ENCODE results near the gene UMOD.

UMOD gene

DNA sequence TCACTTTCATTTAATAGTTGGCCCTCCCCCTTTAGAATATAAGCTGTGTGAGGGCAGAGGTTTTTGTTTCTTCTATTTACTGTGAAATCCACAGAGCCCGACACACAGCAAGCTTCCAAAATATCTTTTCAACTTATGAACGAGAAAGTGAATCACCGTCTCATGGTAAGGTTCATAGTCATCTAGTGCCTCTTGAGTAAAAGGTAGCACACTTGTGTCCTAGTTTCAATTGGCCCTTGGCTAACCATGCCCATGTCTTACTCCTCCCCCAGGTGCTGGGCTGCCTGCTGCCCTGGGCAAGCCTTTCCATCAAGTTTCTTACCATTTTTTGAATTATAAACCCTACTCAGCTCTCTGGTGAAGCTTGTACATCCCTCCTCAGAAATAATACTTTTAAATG is 12.8 kb downstream of the UMOD start:
- H3K27me3 ChIP-seq (ENCODE audit: insufficient read depth, low read length, poor library complexity): peaks cover 23% of the 10 kb centered on the region
- H3K9ac ChIP-seq (ENCODE audit: low read depth, low read length): no peak overlapping the region
- no peak overlapping the region for H3K4me2 ChIP-seq (ENCODE audit: insufficient read depth, low read length)
- TF ChIP-seq, protein P1, sequence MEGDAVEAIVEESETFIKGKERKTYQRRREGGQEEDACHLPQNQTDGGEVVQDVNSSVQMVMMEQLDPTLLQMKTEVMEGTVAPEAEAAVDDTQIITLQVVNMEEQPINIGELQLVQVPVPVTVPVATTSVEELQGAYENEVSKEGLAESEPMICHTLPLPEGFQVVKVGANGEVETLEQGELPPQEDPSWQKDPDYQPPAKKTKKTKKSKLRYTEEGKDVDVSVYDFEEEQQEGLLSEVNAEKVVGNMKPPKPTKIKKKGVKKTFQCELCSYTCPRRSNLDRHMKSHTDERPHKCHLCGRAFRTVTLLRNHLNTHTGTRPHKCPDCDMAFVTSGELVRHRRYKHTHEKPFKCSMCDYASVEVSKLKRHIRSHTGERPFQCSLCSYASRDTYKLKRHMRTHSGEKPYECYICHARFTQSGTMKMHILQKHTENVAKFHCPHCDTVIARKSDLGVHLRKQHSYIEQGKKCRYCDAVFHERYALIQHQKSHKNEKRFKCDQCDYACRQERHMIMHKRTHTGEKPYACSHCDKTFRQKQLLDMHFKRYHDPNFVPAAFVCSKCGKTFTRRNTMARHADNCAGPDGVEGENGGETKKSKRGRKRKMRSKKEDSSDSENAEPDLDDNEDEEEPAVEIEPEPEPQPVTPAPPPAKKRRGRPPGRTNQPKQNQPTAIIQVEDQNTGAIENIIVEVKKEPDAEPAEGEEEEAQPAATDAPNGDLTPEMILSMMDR (IDR thresholded peaks at IDR 0.05; ENCODE audit: borderline replicate concordance, extremely low read depth, low read length, poor library complexity, severe bottlenecking): no peak
- TF ChIP-seq EZH2 (IDR thresholded peaks at IDR 0.05; ENCODE audit: borderline replicate concordance, low read depth, low read length, severe bottlenecking): no peak
- H2AFZ ChIP-seq (ENCODE audit: low read depth, low read length): no peak overlapping the region
- no peak overlapping the region for H3K4me3 ChIP-seq (ENCODE audit: low read depth in 1 of 2, low read length in 2 of 2)
- H3K4me1 ChIP-seq (ENCODE audit: insufficient read depth, low read length): no peaks in the 10 kb centered on the region
- H3K36me3 ChIP-seq (ENCODE audit: insufficient read depth, low read length): no peaks in the 10 kb centered on the region
- no peak for ATAC-seq (ENCODE audit: insufficient read depth, low read depth)
- H3K9me3 ChIP-seq (ENCODE audit: insufficient read depth, low read length, severe bottlenecking): no peaks in the 10 kb centered on the region
- H4K20me1 ChIP-seq (ENCODE audit: insufficient read depth, low read length): no peaks in the 10 kb centered on the region
- H3K79me2 ChIP-seq (ENCODE audit: insufficient read depth, low read length): no peaks in the 10 kb centered on the region
- H3K27ac ChIP-seq (ENCODE audit: low read length): no peak overlapping the region
- no peak for DNase-seq

DNA sequence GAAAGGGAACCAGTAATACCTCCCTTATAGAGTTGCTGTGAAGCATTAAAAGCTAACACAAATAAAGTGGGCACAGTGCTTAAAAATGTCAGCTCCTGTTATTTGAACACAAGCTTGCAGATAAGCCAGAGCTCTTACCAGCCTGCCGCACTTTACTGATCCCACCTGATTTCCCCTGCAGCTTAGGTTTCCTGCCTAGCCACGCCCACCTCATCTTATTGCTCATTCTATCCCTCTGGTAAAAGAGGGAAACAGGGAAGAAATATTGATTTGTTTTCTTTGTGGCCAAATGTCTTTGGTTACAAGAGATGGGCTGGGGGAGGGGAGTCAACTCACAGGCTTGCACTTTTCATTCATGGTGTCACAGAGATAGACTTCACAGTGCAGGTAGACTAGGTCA is 15.6 kb downstream of the UMOD start:
- H3K4me1 ChIP-seq (ENCODE audit: insufficient read depth, low read length): no peaks in the 10 kb centered on the region
- DNase-seq: no peak
- H2AFZ ChIP-seq (ENCODE audit: low read depth, low read length): no peak overlapping the region
- no peak for TF ChIP-seq EZH2 (IDR thresholded peaks at IDR 0.05; ENCODE audit: borderline replicate concordance, low read depth, low read length, severe bottlenecking)
- TF ChIP-seq, protein P1 (IDR thresholded peaks at IDR 0.05; ENCODE audit: borderline replicate concordance, extremely low read depth, low read length, poor library complexity, severe bottlenecking): no peak
- H3K4me2 ChIP-seq (ENCODE audit: insufficient read depth, low read length): no peak overlapping the region
- H3K36me3 ChIP-seq (ENCODE audit: insufficient read depth, low read length): no peaks in the 10 kb centered on the region
- no peak for ATAC-seq (ENCODE audit: insufficient read depth, low read depth)
- H3K27ac ChIP-seq (ENCODE audit: low read length): no peak overlapping the region
- no peak overlapping the region for H3K9ac ChIP-seq (ENCODE audit: low read depth, low read length)
- H3K9me3 ChIP-seq (ENCODE audit: insufficient read depth, low read length, severe bottlenecking): no peaks in the 10 kb centered on the region
- H3K27me3 ChIP-seq (ENCODE audit: insufficient read depth, low read length, poor library complexity): peaks cover 23% of the 10 kb centered on the region
- no peak overlapping the region for H3K4me3 ChIP-seq (ENCODE audit: low read depth in 1 of 2, low read length in 2 of 2)
- no peaks in the 10 kb centered on the region for H3K79me2 ChIP-seq (ENCODE audit: insufficient read depth, low read length)
- no peaks in the 10 kb centered on the region for H4K20me1 ChIP-seq (ENCODE audit: insufficient read depth, low read length)

DNA sequence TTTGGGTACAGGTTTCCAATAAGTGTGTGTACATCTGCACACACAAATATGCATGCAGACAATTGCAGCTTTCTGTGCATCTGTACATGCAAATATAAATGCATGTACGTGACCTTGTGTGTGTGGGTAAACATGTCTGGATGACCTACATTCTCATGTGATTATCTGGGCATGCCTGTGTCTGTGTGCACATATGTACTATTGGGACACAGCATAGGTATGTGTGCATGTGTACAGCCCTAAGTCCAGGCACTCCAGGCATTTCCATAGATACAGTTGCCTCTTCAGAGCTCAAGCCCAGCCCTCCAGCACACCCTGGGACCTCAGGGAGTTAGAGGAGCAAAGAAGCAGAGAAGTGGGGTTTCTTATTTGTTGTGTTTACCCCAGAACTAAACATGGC is 18.1 kb downstream of the UMOD start:
- no peak overlapping the region for H3K27ac ChIP-seq (ENCODE audit: low read length)
- H3K4me3 ChIP-seq (ENCODE audit: low read depth in 1 of 2, low read length in 2 of 2): no peak overlapping the region
- H3K79me2 ChIP-seq (ENCODE audit: insufficient read depth, low read length): no peaks in the 10 kb centered on the region
- H3K36me3 ChIP-seq (ENCODE audit: insufficient read depth, low read length): no peaks in the 10 kb centered on the region
- H3K27me3 ChIP-seq (ENCODE audit: insufficient read depth, low read length, poor library complexity): peaks cover 23% of the 10 kb centered on the region
- ATAC-seq (ENCODE audit: insufficient read depth, low read depth) (no peak), DNase-seq (no peak)
- no peak overlapping the region for H3K4me2 ChIP-seq (ENCODE audit: insufficient read depth, low read length)
- H2AFZ ChIP-seq (ENCODE audit: low read depth, low read length): no peak overlapping the region
- no peaks in the 10 kb centered on the region for H3K4me1 ChIP-seq (ENCODE audit: insufficient read depth, low read length)
- H4K20me1 ChIP-seq (ENCODE audit: insufficient read depth, low read length): no peaks in the 10 kb centered on the region
- no peaks in the 10 kb centered on the region for H3K9me3 ChIP-seq (ENCODE audit: insufficient read depth, low read length, severe bottlenecking)
- H3K9ac ChIP-seq (ENCODE audit: low read depth, low read length): no peak overlapping the region
- TF ChIP-seq EZH2 (IDR thresholded peaks at IDR 0.05; ENCODE audit: borderline replicate concordance, low read depth, low read length, severe bottlenecking): no peak
- TF ChIP-seq, protein P1 (IDR thresholded peaks at IDR 0.05; ENCODE audit: borderline replicate concordance, extremely low read depth, low read length, poor library complexity, severe bottlenecking): no peak

DNA sequence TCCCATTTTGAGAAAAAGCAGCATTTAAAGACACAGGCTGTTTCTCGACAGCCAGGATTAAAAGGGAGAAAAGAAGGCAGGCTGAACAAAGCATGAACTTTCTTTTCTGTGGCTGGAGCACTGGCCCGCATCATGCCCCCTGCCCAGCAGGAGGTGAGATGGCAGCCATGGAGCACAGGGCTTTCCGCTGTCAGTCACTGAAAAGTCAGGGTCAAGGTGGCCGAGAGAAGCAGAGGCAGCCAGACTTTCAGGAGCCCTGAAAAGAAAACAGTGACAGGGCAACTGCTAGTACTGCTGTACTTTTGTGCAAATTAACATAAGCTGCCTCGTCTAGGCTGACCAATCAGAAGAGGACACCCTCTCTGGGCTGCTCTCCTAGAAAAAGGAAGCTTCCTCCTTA is 19.4 kb downstream of the UMOD start:
- Histone ChIP-seq H3K27ac (ENCODE audit: low read length) (no peak overlapping the region), H3K4me2 (ENCODE audit: insufficient read depth, low read length) (no peak overlapping the region), H3K9ac (ENCODE audit: low read depth, low read length) (no peak overlapping the region), H2AFZ (ENCODE audit: low read depth, low read length) (no peak overlapping the region), H3K27me3 (ENCODE audit: insufficient read depth, low read length, poor library complexity) (peaks cover 21% of the 10 kb centered on the region), H3K4me1 (ENCODE audit: insufficient read depth, low read length) (no peaks in the 10 kb centered on the region), H3K79me2 (ENCODE audit: insufficient read depth, low read length) (no peaks in the 10 kb centered on the region), H3K36me3 (ENCODE audit: insufficient read depth, low read length) (no peaks in the 10 kb centered on the region), H3K4me3 (ENCODE audit: low read depth in 1 of 2, low read length in 2 of 2) (no peak overlapping the region), H4K20me1 (ENCODE audit: insufficient read depth, low read length) (no peaks in the 10 kb centered on the region), H3K9me3 (ENCODE audit: insufficient read depth, low read length, severe bottlenecking) (no peaks in the 10 kb centered on the region)
- no peak for ATAC-seq (ENCODE audit: insufficient read depth, low read depth)
- DNase-seq: no peak
- TF ChIP-seq EZH2 (IDR thresholded peaks at IDR 0.05; ENCODE audit: borderline replicate concordance, low read depth, low read length, severe bottlenecking): no peak
- TF ChIP-seq, protein P1 (IDR thresholded peaks at IDR 0.05; ENCODE audit: borderline replicate concordance, extremely low read depth, low read length, poor library complexity, severe bottlenecking): no peak
